ENCODE data around the gene NPBWR2.
A peak's percentile ranks its signal among the peaks of the same experiment; 100 is the strongest.
"Not testable (repeated sequence)": the region's sequence is repeated elsewhere in the genome, so short reads cannot be mapped to it uniquely, and the experiment has no call there.

The NPBWR2 gene

DNA sequence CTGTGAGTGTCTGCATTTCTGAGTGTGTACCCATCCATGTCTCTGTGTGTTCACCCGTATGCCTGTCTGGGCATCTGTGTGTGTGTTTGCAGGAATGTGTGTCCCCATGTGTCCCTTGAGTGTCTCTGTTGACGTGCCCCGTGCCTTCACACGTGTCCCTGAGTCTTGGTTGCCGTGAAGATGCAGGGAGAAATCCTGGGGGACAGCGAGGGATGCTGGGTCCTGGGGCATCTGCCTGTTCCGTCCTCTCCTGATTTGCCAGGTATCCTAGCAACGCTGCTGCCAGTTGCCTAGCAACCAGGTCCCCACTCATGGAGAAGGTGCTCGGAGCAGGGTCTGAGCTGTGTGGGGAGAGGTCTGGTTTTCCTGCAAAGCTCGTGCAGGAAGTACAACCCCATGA lies 17.2 kb downstream of the NPBWR2 start:
- Histone ChIP-seq H3K36me3 (ENCODE audit: control insufficient read depth, insufficient read depth, low read length) (no peaks in the 10 kb centered on the region), H3K9ac (ENCODE audit: low read depth, low read length) (no peak overlapping the region), H3K27me3 (ENCODE audit: control insufficient read depth, insufficient read depth, low read length) (peaks cover 16% of the 10 kb centered on the region), H3K27ac (ENCODE audit: low read depth, low read length) (no peak overlapping the region), H3K9me3 (ENCODE audit: control insufficient read depth, insufficient read depth, low read length) (no peaks in the 10 kb centered on the region), H3K4me1 (ENCODE audit: control insufficient read depth, insufficient read depth, low read length) (0 out of 2 replicates have a peak, but pooled peaks cover 4% of the 10 kb centered on the region), H3K4me3 (ENCODE audit: low read depth, low read length) (no peak overlapping the region)

DNA sequence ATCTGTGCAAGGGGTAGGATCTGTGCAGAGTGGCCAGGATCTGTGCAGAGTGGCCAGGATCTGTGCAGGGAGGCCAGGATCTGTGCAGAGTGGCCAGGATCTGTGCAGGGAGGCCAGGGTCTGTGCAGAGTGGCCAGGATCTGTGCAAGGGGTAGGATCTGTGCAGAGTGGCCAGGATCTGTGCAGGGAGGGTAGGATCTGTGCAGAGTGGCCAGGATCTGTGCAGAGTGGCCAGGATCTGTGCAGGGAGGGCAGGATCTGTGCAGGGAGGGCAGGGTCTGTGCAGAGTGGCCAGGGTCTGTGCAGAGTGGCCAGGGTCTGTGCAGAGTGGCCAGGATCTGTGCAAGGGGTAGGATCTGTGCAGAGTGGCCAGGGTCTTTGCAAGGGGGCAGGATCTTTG lies 18.8 kb downstream of the NPBWR2 start:
- not testable (repeated sequence) for H3K36me3 ChIP-seq (ENCODE audit: control insufficient read depth, insufficient read depth, low read length); H3K27ac ChIP-seq (ENCODE audit: low read depth, low read length); H3K9ac ChIP-seq (ENCODE audit: low read depth, low read length); H3K4me3 ChIP-seq (ENCODE audit: low read depth, low read length); H3K9me3 ChIP-seq (ENCODE audit: control insufficient read depth, insufficient read depth, low read length)
- Histone ChIP-seq H3K4me1 (ENCODE audit: control insufficient read depth, insufficient read depth, low read length) (peaks cover 11% of the 10 kb centered on the region; the same call in 1 of the 2 replicates), H3K27me3 (ENCODE audit: control insufficient read depth, insufficient read depth, low read length) (peaks cover 32% of the 10 kb centered on the region)

DNA sequence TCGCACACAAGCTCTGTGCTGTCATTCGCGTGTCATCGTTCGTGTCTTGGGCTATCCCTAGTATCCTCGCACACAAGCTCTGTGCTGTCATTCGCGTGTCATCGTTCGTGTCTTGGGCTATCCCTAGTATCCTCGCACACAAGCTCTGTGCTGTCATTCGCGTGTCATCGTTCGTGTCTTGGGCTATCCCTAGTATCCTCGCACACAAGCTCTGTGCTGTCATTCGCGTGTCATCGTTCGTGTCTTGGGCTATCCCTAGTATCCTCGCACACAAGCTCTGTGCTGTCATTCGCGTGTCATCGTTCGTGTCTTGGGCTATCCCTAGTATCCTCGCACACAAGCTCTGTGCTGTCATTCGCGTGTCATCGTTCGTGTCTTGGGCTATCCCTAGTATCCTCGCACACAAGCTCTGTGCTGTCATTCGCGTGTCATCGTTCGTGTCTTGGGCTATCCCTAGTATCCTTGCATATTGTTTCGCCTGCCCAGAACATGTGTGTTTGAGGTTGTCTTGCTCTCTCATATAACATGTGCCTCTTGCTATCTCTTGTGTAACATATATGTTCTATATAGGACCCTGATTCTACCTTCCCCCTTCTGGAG lies 20.0 kb downstream of the NPBWR2 start:
- H3K36me3 ChIP-seq (ENCODE audit: control insufficient read depth, insufficient read depth, low read length); H3K9me3 ChIP-seq (ENCODE audit: control insufficient read depth, insufficient read depth, low read length); H3K27ac ChIP-seq (ENCODE audit: low read depth, low read length); H3K4me3 ChIP-seq (ENCODE audit: low read depth, low read length); H3K9ac ChIP-seq (ENCODE audit: low read depth, low read length): not testable (repeated sequence)
- peaks cover 18% of the 10 kb centered on the region for H3K4me1 ChIP-seq (ENCODE audit: control insufficient read depth, insufficient read depth, low read length)
- H3K27me3 ChIP-seq (ENCODE audit: control insufficient read depth, insufficient read depth, low read length), result peaks cover 42% of the 10 kb centered on the region

DNA sequence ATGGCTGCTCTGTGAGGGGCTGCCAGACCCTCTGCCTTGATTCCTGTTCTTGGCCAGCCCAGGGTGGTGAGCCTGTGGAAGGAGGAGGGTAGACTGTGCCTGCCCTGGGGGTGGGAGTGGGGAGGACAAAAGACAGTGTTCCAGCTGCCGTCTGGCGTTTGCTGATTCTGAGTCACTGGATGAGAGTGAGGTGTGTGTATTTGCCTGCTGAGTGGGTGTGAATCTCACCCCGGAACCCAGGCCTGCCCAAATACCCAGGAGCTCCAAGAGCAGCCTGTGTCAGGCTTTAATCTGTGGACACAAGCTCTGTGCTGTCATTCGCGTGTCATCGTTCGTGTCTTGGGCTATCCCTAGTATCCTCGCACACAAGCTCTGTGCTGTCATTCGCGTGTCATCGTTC lies 20.6 kb downstream of the NPBWR2 start:
- no peak overlapping the region for H3K9ac ChIP-seq (ENCODE audit: low read depth, low read length)

DNA sequence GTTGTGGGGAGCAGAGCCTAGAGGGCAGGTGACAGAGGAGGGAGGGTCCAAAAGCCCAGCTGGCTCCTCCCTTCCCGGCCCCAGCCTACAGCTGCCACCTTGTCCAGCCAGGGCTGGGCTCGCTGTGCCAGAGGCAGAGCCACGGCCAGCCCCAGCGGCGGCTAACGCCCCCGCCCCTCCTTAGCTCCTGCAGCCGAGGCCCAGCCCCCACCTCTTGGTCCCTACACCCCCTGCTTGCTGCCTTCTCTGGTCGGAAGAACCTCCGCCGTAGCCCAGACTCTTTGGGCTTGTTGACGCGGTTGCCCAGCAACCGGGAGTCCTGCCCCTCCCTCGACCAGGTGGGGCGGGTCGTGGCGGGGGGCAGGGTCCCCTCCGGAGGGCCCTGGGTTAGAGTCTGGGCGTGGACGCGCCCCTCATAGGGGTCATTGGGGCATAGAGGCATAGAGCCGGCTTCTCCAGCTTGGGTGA lies 22.6 kb downstream of the NPBWR2 start:
- Histone ChIP-seq H3K36me3 (ENCODE audit: control insufficient read depth, insufficient read depth, low read length) (no peaks in the 10 kb centered on the region), H3K9me3 (ENCODE audit: control insufficient read depth, insufficient read depth, low read length) (no peaks in the 10 kb centered on the region), H3K27ac (ENCODE audit: low read depth, low read length) (no peak overlapping the region), H3K27me3 (ENCODE audit: control insufficient read depth, insufficient read depth, low read length) (peaks cover 62% of the 10 kb centered on the region), H3K9ac (ENCODE audit: low read depth, low read length) (no peak overlapping the region), H3K4me1 (ENCODE audit: control insufficient read depth, insufficient read depth, low read length) (peaks cover 21% of the 10 kb centered on the region), H3K4me3 (ENCODE audit: low read depth, low read length) (peak overlapping the region; percentile 70)

More for the DNA sequence above, 20.6 kb downstream of the NPBWR2 start:
- Histone ChIP-seq H3K4me1 (ENCODE audit: control insufficient read depth, insufficient read depth, low read length) (peaks cover 18% of the 10 kb centered on the region), H3K9me3 (ENCODE audit: control insufficient read depth, insufficient read depth, low read length) (no peaks in the 10 kb centered on the region), H3K27me3 (ENCODE audit: control insufficient read depth, insufficient read depth, low read length) (peaks cover 46% of the 10 kb centered on the region), H3K27ac (ENCODE audit: low read depth, low read length) (no peak overlapping the region), H3K4me3 (ENCODE audit: low read depth, low read length) (no peak overlapping the region), H3K36me3 (ENCODE audit: control insufficient read depth, insufficient read depth, low read length) (no peaks in the 10 kb centered on the region)

DNA sequence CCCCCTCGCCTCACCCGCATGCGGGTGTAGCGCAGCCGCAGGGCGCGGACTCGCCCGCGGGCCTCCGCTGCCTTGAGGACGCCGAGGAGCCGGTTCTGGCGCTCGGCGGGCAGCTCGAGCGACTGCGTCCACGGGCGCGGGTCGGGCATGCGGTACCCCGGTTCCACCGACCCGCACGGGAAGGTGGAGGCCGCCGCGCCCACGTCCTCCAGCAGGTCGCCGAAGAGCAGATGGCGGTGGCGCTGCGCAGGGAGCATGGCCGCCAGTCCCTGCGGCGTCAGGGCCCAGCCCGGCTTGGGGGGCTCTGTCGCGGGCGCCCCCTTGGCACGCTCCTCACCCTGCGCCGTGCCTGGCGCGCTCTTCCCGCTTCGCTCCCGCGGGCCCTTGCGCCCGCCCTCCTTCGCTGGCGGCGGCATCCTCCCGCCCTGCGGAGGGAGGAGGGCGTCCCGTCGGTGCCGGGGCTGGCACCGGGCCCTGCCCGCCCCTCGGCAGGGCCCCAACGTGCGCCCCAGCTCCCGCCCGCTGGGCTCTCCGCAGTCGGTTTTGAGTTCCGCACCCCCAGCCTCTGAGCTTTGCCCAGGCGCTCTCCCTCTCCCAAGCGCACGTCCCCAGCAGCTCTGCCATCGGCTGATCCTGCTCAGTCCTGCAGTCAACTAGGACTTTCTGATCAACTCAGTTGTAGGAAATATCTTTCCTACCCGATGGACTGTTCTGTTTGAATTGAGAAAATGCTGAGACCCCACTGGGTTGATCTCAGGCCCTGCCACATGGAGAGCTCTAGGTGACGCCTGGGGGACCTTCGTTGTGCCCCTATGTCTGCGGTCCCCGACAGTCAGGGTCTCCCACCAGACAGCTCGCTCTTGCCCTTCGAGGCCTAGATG lies 23.3 kb downstream of the NPBWR2 start, which contains the start of gene LKAAEAR1:
Gene LKAAEAR1, minus strand, starts transcription at position 595 of the 881 bp plus-strand sequence. Its CDS starts 179 bp downstream, at position 416.
- H3K4me3 ChIP-seq (ENCODE audit: low read depth, low read length), result peak within 1 kb of the TSS; percentile 70
- no peaks in the 10 kb centered on the region for H3K9me3 ChIP-seq (ENCODE audit: control insufficient read depth, insufficient read depth, low read length)
- no peak within 1 kb of the TSS for H3K27ac ChIP-seq (ENCODE audit: low read depth, low read length)
- H3K4me1 ChIP-seq (ENCODE audit: control insufficient read depth, insufficient read depth, low read length), result peaks cover 21% of the 10 kb centered on the region
- H3K9ac ChIP-seq (ENCODE audit: low read depth, low read length), result no peak within 1 kb of the TSS
- H3K27me3 ChIP-seq (ENCODE audit: control insufficient read depth, insufficient read depth, low read length), result peaks cover 62% of the 10 kb centered on the region
- no peaks in the 10 kb centered on the region for H3K36me3 ChIP-seq (ENCODE audit: control insufficient read depth, insufficient read depth, low read length)

DNA sequence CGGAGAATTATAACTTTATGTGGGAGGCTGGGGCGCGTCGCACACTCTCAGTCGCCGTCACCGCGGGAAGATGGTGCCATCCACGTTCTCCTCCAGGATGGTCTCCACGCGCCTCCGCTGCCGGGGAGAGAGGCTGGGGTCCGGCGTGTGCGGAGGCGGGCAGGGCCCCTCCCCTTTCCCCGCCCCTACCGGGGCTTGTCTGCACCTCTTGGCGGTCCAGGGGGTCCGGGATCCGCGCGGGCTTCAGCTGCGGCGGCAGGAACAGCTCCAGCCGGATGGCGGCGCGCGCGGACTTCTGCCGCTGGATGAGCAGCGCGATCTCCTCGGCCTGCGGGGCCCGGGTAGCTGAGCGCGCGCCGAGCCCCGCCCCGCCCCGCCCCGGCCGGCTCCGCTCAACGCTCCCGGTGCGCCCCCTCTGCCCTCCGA lies 24.0 kb downstream of the NPBWR2 start:
- Histone ChIP-seq H3K9me3 (ENCODE audit: control insufficient read depth, insufficient read depth, low read length) (no peaks in the 10 kb centered on the region), H3K4me1 (ENCODE audit: control insufficient read depth, insufficient read depth, low read length) (peaks cover 24% of the 10 kb centered on the region), H3K9ac (ENCODE audit: low read depth, low read length) (no peak overlapping the region), H3K4me3 (ENCODE audit: low read depth, low read length) (peak overlapping the region; percentile 70), H3K27ac (ENCODE audit: low read depth, low read length) (no peak overlapping the region), H3K36me3 (ENCODE audit: control insufficient read depth, insufficient read depth, low read length) (no peaks in the 10 kb centered on the region), H3K27me3 (ENCODE audit: control insufficient read depth, insufficient read depth, low read length) (peaks cover 62% of the 10 kb centered on the region)

DNA sequence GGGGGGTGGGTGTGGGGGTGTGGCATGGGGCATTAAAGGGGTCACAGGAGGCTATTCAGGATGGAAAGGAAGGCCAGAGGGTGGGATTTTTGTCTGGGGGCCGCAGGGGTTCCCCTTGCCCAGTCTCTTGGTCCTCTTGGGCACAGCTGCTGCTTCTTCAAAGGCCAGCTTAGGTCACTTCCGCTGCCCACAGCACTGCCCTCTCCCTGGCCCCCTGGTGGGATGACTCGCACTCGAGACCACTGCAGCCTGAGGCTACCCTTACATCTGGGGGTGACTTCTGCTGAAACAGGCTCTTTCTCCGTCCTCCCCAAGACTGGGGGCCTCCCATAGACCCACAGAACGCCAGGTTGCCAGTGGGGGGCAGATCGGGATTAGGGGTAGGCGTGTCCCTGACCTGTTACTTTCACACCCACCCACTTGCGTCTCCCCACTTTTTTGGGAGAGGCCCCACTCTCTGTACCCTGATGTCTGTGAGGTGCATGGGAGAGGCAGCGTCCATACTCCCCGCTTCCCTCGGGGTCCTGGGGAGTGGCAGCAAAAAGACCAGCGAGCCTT lies 24.5 kb downstream of the NPBWR2 start:
- Histone ChIP-seq H3K36me3 (ENCODE audit: control insufficient read depth, insufficient read depth, low read length) (no peaks in the 10 kb centered on the region), H3K27me3 (ENCODE audit: control insufficient read depth, insufficient read depth, low read length) (peaks cover 62% of the 10 kb centered on the region), H3K9me3 (ENCODE audit: control insufficient read depth, insufficient read depth, low read length) (no peaks in the 10 kb centered on the region), H3K27ac (ENCODE audit: low read depth, low read length) (no peak overlapping the region), H3K4me3 (ENCODE audit: low read depth, low read length) (peak overlapping the region; percentile 70), H3K4me1 (ENCODE audit: control insufficient read depth, insufficient read depth, low read length) (peaks cover 24% of the 10 kb centered on the region), H3K9ac (ENCODE audit: low read depth, low read length) (no peak overlapping the region)

DNA sequence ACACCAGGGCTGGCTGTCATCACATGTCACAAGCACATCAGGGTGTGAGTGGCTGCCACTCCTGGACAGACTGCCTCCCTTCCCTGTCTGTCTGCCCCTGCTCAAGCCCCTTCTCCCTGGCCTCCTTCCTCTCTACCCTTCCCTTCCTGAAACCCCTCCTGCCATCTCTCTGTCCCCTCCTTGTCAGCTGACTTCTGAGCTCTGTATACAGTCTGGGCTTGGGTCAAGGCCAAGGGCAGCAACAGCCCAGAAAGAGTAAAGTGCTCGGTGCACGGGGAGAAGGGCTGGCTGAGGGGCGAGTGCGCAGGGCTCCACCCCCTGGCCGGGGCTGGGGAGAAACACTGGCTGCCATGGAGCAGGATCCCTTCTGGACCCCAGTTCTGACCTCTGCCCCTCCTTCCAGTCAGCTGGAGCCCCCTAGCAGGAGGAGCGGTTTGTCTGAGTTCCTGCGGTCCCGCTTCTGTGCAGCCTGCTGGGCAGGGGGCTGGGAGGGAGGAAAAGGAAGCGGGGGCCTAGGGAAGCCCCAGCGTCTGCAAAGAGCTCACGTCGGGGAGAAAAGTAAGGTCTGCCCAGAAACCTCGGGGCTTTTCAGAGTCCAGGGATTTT lies 25.1 kb downstream of the NPBWR2 start:
- Histone ChIP-seq H3K4me1 (ENCODE audit: control insufficient read depth, insufficient read depth, low read length) (peaks cover 24% of the 10 kb centered on the region), H3K36me3 (ENCODE audit: control insufficient read depth, insufficient read depth, low read length) (no peaks in the 10 kb centered on the region), H3K27ac (ENCODE audit: low read depth, low read length) (no peak overlapping the region), H3K9ac (ENCODE audit: low read depth, low read length) (no peak overlapping the region), H3K9me3 (ENCODE audit: control insufficient read depth, insufficient read depth, low read length) (no peaks in the 10 kb centered on the region), H3K27me3 (ENCODE audit: control insufficient read depth, insufficient read depth, low read length) (peaks cover 62% of the 10 kb centered on the region), H3K4me3 (ENCODE audit: low read depth, low read length) (no peak overlapping the region)

DNA sequence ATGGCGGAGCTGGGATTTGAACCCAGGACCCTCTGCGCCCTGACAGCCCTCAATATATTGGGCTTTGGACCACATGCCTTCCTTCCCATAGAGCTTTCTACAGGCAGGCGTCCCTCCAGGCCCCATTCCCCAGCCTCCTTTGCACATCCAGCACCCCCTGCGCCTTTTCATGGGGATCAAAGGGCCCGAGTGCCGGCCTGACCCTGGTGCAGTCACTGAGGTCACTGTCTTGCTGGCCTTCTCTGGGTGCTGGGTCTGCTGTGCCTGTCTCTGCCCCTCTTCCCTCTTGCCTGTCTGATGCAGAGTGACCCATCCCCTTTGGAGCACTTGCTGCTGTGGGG lies 25.8 kb downstream of the NPBWR2 start:
- Histone ChIP-seq H3K27me3 (ENCODE audit: control insufficient read depth, insufficient read depth, low read length) (peaks cover 62% of the 10 kb centered on the region), H3K4me3 (ENCODE audit: low read depth, low read length) (no peak overlapping the region), H3K36me3 (ENCODE audit: control insufficient read depth, insufficient read depth, low read length) (no peaks in the 10 kb centered on the region), H3K4me1 (ENCODE audit: control insufficient read depth, insufficient read depth, low read length) (peaks cover 24% of the 10 kb centered on the region), H3K9ac (ENCODE audit: low read depth, low read length) (no peak overlapping the region), H3K9me3 (ENCODE audit: control insufficient read depth, insufficient read depth, low read length) (no peaks in the 10 kb centered on the region), H3K27ac (ENCODE audit: low read depth, low read length) (no peak overlapping the region)

All from HUES48 (cell line).